HG03432 (cell line): Measurements from ENCODE around the gene EIF4H.
"Not testable (repeated sequence)": the region's sequence is repeated elsewhere in the genome, so short reads cannot be mapped to it uniquely, and the experiment has no call there.

Source experiments
- ATAC-seq: cut with Tn5 transposase; IDR thresholded peaks from one replicate; pipeline ENCODE4 v1.9.1; 2021; ENCODE audit warnings: mild to moderate bottlenecking, moderate library complexity; ENCODE audit not compliant: unreplicated experiment

The EIF4H gene

GRCh38 chr7:74223711-74224510, 49.8 kb downstream of the EIF4H start:
- no peak for ATAC-seq

- ATAC-seq: no peak
Observed at GRCh38 chr7:74224511-74224832, 50.3 kb downstream of the EIF4H start.

- ATAC-seq: not testable (repeated sequence)
Observed at GRCh38 chr7:74224907-74225306, 50.8 kb downstream of the EIF4H start.

- no peak for ATAC-seq
Observed at GRCh38 chr7:74225400-74225799, 51.2 kb downstream of the EIF4H start.

- no peak for ATAC-seq
Observed at GRCh38 chr7:74226633-74227032, 52.5 kb downstream of the EIF4H start.

GRCh38 chr7:74228951-74229900, 55.1 kb downstream of the EIF4H start:
- no peak for ATAC-seq

GRCh38 chr7:74230446-74231231, 56.5 kb downstream of the EIF4H start:
- peak; percentile 48 for ATAC-seq

- ATAC-seq: peak; percentile 70
Observed at GRCh38 chr7:74231232-74231590, 57.1 kb downstream of the EIF4H start.

- no peak for ATAC-seq
Observed at GRCh38 chr7:74233655-74234285, 59.6 kb downstream of the EIF4H start.

GRCh38 chr7:74235518-74236268, 61.5 kb downstream of the EIF4H start:
- ATAC-seq: no peak

GRCh38 chr7:74236284-74236683, 62.1 kb downstream of the EIF4H start:
- no peak for ATAC-seq

- no peak for ATAC-seq
Observed at GRCh38 chr7:74240482-74240881, 66.3 kb downstream of the EIF4H start.

GRCh38 chr7:74242122-74242443, 67.9 kb downstream of the EIF4H start:
- peak; percentile 14 for ATAC-seq

- ATAC-seq: no peak
Observed at GRCh38 chr7:74246497-74246896, 72.3 kb downstream of the EIF4H start.
